Kidney capillary endothelial cell (primary cell): ENCODE data around the gene LAMC2.
"Not testable (repeated sequence)": the region's sequence is repeated elsewhere in the genome, so short reads cannot be mapped to it uniquely, and the experiment has no call there.

Experiments used
- DNase-seq: peaks from one replicate; pipeline ENCODE4 v3.0.0-alpha.2; 2018; ENCODE audit warnings: low spot score

The LAMC2 gene

GRCh38 chr1:183263886-183264602 lies 78.0 kb downstream of the LAMC2 start:
- DNase-seq, result no peak

GRCh38 chr1:183267646-183268431 lies 81.8 kb downstream of the LAMC2 start:
- peak; percentile 90 for DNase-seq

GRCh38 chr1:183270541-183271141 lies 84.6 kb downstream of the LAMC2 start:
- no peak for DNase-seq

GRCh38 chr1:183272390-183272848 lies 86.4 kb downstream of the LAMC2 start:
- peak; percentile 73 for DNase-seq

- DNase-seq, result no peak
Observed at GRCh38 chr1:183273300-183273699, 87.2 kb downstream of the LAMC2 start.

- DNase-seq, result not testable (repeated sequence)
Observed at GRCh38 chr1:183273984-183274383, 87.9 kb downstream of the LAMC2 start.

- no peak for DNase-seq
Observed at GRCh38 chr1:183274836-183275235, 88.8 kb downstream of the LAMC2 start.

GRCh38 chr1:183275322-183275721 lies 89.3 kb downstream of the LAMC2 start:
- no peak for DNase-seq

GRCh38 chr1:183276386-183277080 lies 90.5 kb downstream of the LAMC2 start:
- no peak for DNase-seq

- no peak for DNase-seq
Observed at GRCh38 chr1:183277821-183278738, 92.0 kb downstream of the LAMC2 start.

GRCh38 chr1:183278739-183279591 lies 92.9 kb downstream of the LAMC2 start:
- DNase-seq, result peak; percentile 52

- no peak for DNase-seq
Observed at GRCh38 chr1:183279835-183280234, 93.8 kb downstream of the LAMC2 start.

GRCh38 chr1:183281039-183281438 lies 95.0 kb downstream of the LAMC2 start:
- no peak for DNase-seq

- DNase-seq, result peak; percentile 89
Observed at GRCh38 chr1:183281553-183282091, 95.6 kb downstream of the LAMC2 start.

- DNase-seq, result no peak
Observed at GRCh38 chr1:183282101-183282855, 96.2 kb downstream of the LAMC2 start.

- DNase-seq, result no peak
Observed at GRCh38 chr1:183283286-183283685, 97.2 kb downstream of the LAMC2 start.

- no peak for DNase-seq
Observed at GRCh38 chr1:183284086-183284485, 98.0 kb downstream of the LAMC2 start.

GRCh38 chr1:183285256-183285655 lies 99.2 kb downstream of the LAMC2 start:
- no peak for DNase-seq

- DNase-seq, result no peak
Observed at GRCh38 chr1:183285746-183286145, 99.7 kb downstream of the LAMC2 start.
